Activated naive CD4-positive, alpha-beta T cell treated with anti-CD3 and anti-CD28 coated beads, Interleukin-2, amount 50 U/mL, for 16 hours (primary cell): ENCODE data around the gene RNF175.

Experiments
- DNase-seq: peaks from one replicate; pipeline ENCODE4 v3.0.0-alpha.2; 2020

RNF175 gene

GRCh38 chr4:153759407-153760316 is at the start of gene RNF175:
RNF175 (minus strand) TSS chr4:153760024; CDS start chr4:153759862, 162 bp downstream.
- DNase-seq: peak; percentile 42

DNA sequence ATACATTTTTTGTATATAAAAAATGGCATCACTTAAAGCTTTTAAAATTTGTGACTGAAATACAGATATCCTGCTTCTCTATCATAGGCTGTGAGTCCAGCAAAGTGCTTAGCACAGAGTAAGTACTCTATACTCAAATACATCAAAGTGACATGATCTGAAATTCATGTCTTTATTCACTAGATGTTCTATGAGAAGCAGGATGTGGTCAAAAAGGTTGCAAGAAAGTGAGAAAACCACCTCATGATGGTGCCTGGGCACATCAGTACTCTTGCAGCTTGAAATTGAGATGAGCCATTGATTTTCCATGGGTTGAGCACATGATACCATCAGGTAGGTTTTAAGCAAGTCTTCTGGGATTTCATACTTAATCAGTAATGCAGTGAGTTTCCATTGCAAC is 49.5 kb upstream of the RNF175 start:
- peak; percentile 19 for DNase-seq

DNA sequence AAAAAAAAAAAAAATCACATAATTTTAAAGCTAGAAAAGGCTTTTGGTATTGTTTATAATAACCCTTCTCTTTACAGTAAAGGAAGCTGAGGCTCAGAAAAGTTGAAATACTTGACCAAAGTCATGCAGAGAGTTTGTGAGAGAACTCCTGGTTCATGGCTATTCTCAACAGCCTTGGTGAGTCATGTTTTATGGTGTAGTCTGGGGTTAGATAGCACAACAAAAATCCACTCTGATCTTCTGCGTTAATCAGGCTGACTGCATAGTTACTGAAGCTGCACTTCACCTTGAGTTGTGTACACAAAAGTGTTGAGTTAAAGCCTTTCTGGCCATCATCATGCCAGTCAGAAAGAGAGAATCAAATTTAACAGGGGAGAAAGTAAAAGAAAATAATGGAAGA is 48.4 kb upstream of the RNF175 start:
- no peak for DNase-seq

DNA sequence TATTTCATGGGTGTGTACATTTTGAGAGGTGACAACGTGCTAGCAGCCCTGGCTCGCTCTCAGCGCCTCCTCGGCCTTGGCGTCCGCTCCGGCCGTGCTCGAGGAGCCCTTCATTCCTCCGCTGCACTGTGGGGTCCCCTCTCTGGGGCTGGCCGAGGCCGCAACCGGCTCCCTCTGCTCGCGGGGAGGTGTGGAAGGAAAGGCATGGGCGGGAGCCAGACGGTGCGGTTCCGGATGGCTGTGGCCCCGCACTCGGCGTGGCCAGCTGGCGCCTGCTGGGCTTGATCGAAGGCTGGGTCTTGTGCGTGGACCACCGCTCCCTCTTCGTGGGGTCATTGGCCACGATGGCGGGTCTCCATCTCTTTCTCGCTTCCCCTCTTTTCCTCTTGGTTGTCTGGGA is 46.2 kb upstream of the RNF175 start:
- no peak for DNase-seq

- DNase-seq: no peak
Measured at GRCh38 chr4:153804722-153805121, 44.9 kb upstream of the RNF175 start.

DNA sequence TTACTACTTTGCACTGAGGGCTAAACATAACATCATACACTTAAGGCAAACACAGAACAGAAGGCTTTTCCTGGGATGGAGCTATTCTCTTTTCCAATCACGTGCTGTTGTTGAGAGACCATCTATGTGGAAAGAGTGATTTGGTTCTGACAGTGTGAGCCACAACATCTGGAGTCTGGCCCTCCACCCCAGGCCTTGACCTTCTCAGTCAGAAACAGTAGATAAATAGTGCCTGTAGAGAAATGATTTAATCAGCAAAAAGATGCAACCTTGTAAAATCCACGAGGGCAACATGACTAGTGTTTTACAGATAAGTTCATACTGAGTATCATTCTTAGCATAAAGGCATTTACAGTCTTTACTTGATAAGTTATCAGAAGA is 39.9 kb upstream of the RNF175 start:
- no peak for DNase-seq

- DNase-seq: no peak
Measured at GRCh38 chr4:153798901-153799693, 39.3 kb upstream of the RNF175 start.

- no peak for DNase-seq
Measured at GRCh38 chr4:153798420-153798819, 38.6 kb upstream of the RNF175 start.

- DNase-seq: no peak
Measured at GRCh38 chr4:153794006-153794405, 34.2 kb upstream of the RNF175 start.

- no peak for DNase-seq
Measured at GRCh38 chr4:153792618-153793247, 32.9 kb upstream of the RNF175 start.

DNA sequence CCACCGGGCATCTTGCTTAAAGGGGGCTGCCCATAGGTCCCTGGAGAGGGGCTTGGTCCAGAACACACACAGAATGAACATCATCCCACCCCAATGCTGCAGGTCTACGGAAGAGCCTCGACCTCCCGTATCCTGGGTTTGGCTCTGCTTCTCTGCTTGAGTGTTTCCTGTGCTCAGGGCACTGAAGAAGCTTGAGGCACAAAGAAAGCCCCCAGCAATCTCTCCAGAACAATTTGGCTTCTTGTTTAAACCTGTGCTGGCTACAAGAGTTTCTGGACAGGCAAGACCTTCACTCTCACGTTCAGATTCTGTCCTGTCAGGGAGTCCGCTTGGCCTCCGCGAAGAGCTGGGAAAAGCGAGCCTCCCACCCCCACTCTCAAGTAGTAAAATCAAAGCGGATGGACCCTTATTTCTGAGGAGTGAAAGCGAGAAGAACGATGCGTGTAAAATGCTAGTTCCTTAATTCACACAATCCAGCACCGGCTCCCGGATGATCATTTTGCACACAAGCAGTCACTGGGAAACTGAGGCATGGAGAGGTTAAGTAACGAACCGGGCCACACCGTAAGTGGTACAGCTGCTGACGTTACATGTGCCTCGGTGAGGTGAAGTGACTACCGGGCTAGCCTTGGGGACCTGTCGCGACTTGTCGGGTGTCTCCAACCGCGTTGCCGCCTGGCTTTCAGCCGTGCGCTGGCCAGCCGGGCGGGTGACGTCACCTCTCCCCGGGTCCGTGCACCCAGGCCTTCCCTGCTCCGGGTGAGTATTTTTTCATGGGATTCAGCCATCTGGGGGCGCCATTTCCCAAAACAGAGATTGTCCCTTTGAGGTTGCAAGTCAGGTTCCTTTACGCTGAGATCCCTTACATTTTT is 32.2 kb upstream of the RNF175 start:
- peak; percentile 29 for DNase-seq

DNA sequence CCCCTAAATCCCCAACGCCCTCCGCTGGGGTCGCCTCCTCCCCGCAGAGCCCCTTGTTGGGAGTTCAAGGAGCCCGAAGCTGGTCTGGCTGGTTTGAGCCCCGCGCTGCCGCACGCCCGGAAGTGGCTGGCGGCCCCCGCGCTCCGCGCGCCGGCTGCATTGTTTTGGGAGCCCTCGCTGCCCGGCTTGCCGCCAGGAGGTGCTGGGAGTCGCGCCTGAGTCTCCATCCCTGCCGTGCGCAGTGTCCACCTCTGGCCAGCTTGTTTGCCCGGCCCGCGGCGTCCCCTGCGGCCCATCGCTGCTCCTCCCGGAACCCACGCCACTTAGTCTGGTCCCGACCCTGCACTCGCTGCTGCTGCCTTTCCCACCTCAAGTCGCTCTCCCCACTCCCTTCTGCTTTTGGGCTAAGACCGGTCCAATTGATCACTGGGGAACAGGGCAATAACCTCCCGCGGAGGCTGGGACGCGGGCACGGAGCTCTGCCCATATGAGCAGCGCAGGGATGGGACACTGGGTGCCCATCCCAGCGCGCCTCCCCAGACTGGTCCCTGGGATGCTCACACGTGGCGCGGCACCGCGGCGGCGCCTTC is 31.2 kb upstream of the RNF175 start:
- peak; percentile 48 for DNase-seq

- no peak for DNase-seq
Measured at GRCh38 chr4:153790500-153790865, 30.7 kb upstream of the RNF175 start.

GRCh38 chr4:153789741-153790499 is 30.1 kb upstream of the RNF175 start:
- peak; percentile 14 for DNase-seq

DNA sequence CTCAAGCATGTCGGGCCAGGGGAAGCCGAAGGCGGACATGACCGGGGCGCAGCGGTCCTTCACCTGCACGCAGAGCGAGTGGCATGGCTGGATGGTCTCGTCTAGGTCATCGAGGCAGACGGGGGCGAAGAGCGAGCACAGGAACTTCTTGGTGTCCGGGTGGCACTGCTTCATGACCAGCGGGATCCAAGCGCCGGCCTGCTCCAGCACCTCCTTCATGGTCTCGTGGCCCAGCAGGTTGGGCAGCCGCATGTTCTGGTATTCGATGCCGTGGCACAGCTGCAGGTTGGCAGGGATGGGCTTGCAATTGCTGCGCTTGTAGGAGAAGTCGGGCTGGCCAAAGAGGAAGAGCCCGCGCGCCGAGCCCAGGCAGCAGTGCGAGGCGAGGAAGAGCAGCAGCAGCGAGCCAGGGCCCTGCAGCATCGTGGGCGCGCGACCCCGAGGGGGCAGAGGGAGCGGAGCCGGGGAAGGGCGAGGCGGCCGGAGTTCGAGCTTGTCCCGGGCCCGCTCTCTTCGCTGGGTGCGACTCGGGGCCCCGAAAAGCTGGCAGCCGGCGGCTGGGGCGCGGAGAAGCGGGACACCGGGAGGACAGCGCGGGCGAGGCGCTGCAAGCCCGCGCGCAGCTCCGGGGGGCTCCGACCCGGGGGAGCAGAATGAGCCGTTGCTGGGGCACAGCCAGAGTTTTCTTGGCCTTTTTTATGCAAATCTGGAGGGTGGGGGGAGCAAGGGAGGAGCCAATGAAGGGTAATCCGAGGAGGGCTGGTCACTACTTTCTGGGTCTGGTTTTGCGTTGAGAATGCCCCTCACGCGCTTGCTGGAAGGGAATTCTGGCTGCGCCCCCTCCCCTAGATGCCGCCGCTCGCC is 28.8 kb upstream of the RNF175 start, which contains the start of gene SFRP2:
TSS of gene SFRP2 (minus strand) at position 671 of the 864 bp plus-strand sequence. CDS start at position 423, 248 bp downstream.
- peak; percentile 18 for DNase-seq

- no peak for DNase-seq
Measured at GRCh38 chr4:153788051-153788412, 28.2 kb upstream of the RNF175 start.

DNA sequence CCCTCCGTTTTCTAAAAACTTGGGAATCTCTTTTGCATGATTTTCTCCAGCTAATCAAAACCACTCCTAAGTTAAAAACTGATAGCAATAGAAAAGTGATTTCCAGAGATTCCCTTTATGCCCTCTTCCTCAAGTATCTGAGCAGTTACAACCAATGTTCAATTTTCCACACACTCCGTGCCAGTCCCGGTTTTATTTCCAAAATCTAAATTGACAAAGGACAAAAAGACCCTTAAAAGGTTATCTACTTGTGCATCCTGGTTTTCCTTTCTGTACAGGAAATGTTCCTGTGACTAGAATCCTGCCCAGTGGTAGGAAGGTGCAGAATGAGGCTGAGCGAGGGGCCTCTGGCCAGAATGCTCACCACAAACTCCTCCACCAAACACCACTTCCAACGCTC is 27.8 kb upstream of the RNF175 start:
- no peak for DNase-seq

DNA sequence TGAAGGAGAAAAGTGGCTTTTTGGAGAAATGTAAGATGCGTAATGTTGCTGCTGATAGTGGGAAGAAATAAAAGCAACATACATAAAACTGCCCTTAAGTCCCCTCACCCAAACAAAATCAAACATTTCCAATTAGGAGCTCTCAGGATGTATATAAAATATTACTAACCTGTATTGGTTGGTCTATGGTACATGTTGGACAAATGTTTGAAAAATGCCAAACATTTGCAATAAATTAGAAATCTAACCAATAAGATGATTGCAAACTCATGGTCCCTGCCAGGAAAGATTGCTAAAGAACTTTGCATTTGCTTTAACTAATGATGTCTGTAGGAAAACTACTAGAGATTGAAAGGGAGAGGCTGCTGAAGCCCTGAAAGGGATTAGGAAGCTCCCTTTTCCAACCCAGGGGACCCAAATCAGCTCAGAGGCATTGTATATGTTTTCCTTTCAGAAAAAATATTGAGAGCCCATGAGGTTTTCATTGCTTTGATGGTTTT is 27.3 kb upstream of the RNF175 start:
- DNase-seq: no peak

GRCh38 chr4:153785910-153786721 is 26.3 kb upstream of the RNF175 start:
- DNase-seq: no peak
